CD4-positive, alpha-beta T cell treated with Interleukin-21 for 1 hour (primary cell): Measurements from ENCODE around the gene HIF1AN.
"Not testable (repeated sequence)": the region's sequence is repeated elsewhere in the genome, so short reads cannot be mapped to it uniquely, and the experiment has no call there.

ENCODE experiments used
- DNase-seq: peaks from one replicate; pipeline ENCODE4 v3.0.0-alpha.2; 2020

Gene HIF1AN

GRCh38 chr10:100567826-100568225 lies 32.1 kb downstream of the HIF1AN start:
- no peak for DNase-seq

GRCh38 chr10:100568912-100569311 lies 33.2 kb downstream of the HIF1AN start:
- no peak for DNase-seq

GRCh38 chr10:100569687-100570481 lies 34.1 kb downstream of the HIF1AN start:
- no peak for DNase-seq

GRCh38 chr10:100570506-100570905 lies 34.8 kb downstream of the HIF1AN start:
- DNase-seq, result no peak

GRCh38 chr10:100571084-100571856 lies 35.5 kb downstream of the HIF1AN start:
- no peak for DNase-seq

GRCh38 chr10:100575146-100575545 lies 39.4 kb downstream of the HIF1AN start:
- DNase-seq, result not testable (repeated sequence)

- no peak for DNase-seq
Measured at GRCh38 chr10:100575585-100576281, 40.0 kb downstream of the HIF1AN start.

- no peak for DNase-seq
Measured at GRCh38 chr10:100576282-100576635, 40.5 kb downstream of the HIF1AN start.

- no peak for DNase-seq
Measured at GRCh38 chr10:100579261-100580090, 43.7 kb downstream of the HIF1AN start.

GRCh38 chr10:100586959-100587358 lies 51.2 kb downstream of the HIF1AN start:
- DNase-seq, result no peak

GRCh38 chr10:100598166-100598565 lies 62.4 kb downstream of the HIF1AN start:
- DNase-seq, result no peak

- no peak for DNase-seq
Measured at GRCh38 chr10:100600218-100600617, 64.5 kb downstream of the HIF1AN start.

GRCh38 chr10:100607439-100607838 lies 71.7 kb downstream of the HIF1AN start:
- DNase-seq, result no peak
